Measurements from ENCODE around the gene SNX30. TPM values are rescaled to one million over a fixed set of nuclear protein-coding genes. Genes with fewer than 3 reads are reported as not detected.

SNX30 gene
- total RNA-seq, 1 experiment from 2014 or later = 6.9 TPM

- H3K36me3 ChIP-seq (ENCODE audit: control insufficient read depth, insufficient read depth, low read length) = no peaks in the 10 kb centered on the region
- H3K4me3 ChIP-seq (ENCODE audit: low read depth in 2 of 2, low read length in 2 of 2) = no peak overlapping the region
- H3K4me1 ChIP-seq (ENCODE audit: control insufficient read depth, insufficient read depth, low read length) = no peaks in the 10 kb centered on the region
- intact Hi-C loops (cut with micrococcal nuclease; ENCODE audit: unreplicated experiment) = no loop called here
- no peaks in the 10 kb centered on the region for H3K9me3 ChIP-seq (ENCODE audit: control insufficient read depth, insufficient read depth, low read depth, low read length)
- H3K27me3 ChIP-seq (ENCODE audit: control insufficient read depth, insufficient read depth, low read length) = no peaks in the 10 kb centered on the region
- ATAC-seq (no peak), DNase-seq (ENCODE audit: low read depth, low spot score) (no peak)
- ChIA-PET POLR2A (no interaction called here), CTCF (no interaction called here)
- in situ Hi-C loops (cut with HindIII; ENCODE audit: low pct_unique_long_range_greater_than_20kb, low sequenced_read_pairs) = no loop called here
- H3K27ac ChIP-seq (ENCODE audit: low read length) = no peak overlapping the region
- no TSS peak for BruUV-seq (replicated peaks)
- TF ChIP-seq, protein P1, sequence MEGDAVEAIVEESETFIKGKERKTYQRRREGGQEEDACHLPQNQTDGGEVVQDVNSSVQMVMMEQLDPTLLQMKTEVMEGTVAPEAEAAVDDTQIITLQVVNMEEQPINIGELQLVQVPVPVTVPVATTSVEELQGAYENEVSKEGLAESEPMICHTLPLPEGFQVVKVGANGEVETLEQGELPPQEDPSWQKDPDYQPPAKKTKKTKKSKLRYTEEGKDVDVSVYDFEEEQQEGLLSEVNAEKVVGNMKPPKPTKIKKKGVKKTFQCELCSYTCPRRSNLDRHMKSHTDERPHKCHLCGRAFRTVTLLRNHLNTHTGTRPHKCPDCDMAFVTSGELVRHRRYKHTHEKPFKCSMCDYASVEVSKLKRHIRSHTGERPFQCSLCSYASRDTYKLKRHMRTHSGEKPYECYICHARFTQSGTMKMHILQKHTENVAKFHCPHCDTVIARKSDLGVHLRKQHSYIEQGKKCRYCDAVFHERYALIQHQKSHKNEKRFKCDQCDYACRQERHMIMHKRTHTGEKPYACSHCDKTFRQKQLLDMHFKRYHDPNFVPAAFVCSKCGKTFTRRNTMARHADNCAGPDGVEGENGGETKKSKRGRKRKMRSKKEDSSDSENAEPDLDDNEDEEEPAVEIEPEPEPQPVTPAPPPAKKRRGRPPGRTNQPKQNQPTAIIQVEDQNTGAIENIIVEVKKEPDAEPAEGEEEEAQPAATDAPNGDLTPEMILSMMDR (IDR thresholded peaks at IDR 0.05) = no peak
- no peak for TF ChIP-seq POLR2AphosphoS5 (IDR thresholded peaks at IDR 0.05; ENCODE audit: low read depth, low read length)
- no peak for TF ChIP-seq TCF7L2 (IDR thresholded peaks at IDR 0.05; ENCODE audit: low read depth, low read length)
- no peak for TF ChIP-seq SIN3A (IDR thresholded peaks at IDR 0.05; ENCODE audit: borderline replicate concordance, insufficient read depth, low read depth, low read length)
- TF ChIP-seq, protein P2, sequence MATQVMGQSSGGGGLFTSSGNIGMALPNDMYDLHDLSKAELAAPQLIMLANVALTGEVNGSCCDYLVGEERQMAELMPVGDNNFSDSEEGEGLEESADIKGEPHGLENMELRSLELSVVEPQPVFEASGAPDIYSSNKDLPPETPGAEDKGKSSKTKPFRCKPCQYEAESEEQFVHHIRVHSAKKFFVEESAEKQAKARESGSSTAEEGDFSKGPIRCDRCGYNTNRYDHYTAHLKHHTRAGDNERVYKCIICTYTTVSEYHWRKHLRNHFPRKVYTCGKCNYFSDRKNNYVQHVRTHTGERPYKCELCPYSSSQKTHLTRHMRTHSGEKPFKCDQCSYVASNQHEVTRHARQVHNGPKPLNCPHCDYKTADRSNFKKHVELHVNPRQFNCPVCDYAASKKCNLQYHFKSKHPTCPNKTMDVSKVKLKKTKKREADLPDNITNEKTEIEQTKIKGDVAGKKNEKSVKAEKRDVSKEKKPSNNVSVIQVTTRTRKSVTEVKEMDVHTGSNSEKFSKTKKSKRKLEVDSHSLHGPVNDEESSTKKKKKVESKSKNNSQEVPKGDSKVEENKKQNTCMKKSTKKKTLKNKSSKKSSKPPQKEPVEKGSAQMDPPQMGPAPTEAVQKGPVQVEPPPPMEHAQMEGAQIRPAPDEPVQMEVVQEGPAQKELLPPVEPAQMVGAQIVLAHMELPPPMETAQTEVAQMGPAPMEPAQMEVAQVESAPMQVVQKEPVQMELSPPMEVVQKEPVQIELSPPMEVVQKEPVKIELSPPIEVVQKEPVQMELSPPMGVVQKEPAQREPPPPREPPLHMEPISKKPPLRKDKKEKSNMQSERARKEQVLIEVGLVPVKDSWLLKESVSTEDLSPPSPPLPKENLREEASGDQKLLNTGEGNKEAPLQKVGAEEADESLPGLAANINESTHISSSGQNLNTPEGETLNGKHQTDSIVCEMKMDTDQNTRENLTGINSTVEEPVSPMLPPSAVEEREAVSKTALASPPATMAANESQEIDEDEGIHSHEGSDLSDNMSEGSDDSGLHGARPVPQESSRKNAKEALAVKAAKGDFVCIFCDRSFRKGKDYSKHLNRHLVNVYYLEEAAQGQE (IDR thresholded peaks at IDR 0.05; ENCODE audit: insufficient read depth in 1 of 2, low read depth in 2 of 2, low read length in 1 of 2) = no peak
These were observed 70.3 kb downstream of the SNX30 start for GRCh38 chr9:112820881-112821280.

- DNase-seq (ENCODE audit: low read depth, low spot score) = no peak
- ChIA-PET POLR2A (no interaction called here), CTCF (no interaction called here)
- H3K9me3 ChIP-seq (ENCODE audit: control insufficient read depth, insufficient read depth, low read depth, low read length) = no peaks in the 10 kb centered on the region
- in situ Hi-C loops (cut with HindIII; ENCODE audit: low pct_unique_long_range_greater_than_20kb, low sequenced_read_pairs) (no loop called here), intact Hi-C loops (cut with micrococcal nuclease; ENCODE audit: unreplicated experiment) (no loop called here)
- no TSS peak for BruUV-seq (replicated peaks)
- TF ChIP-seq, protein P2 (IDR thresholded peaks at IDR 0.05; ENCODE audit: insufficient read depth in 1 of 2, low read depth in 2 of 2, low read length in 1 of 2) = no peak
- TF ChIP-seq POLR2AphosphoS5 (IDR thresholded peaks at IDR 0.05; ENCODE audit: low read depth, low read length) = no peak
- TF ChIP-seq TCF7L2 (IDR thresholded peaks at IDR 0.05; ENCODE audit: low read depth, low read length) = no peak
- no peak overlapping the region for H3K27ac ChIP-seq (ENCODE audit: low read length)
- no peaks in the 10 kb centered on the region for H3K27me3 ChIP-seq (ENCODE audit: control insufficient read depth, insufficient read depth, low read length)
- ATAC-seq = no peak
- no peak overlapping the region for H3K4me3 ChIP-seq (ENCODE audit: low read depth in 2 of 2, low read length in 2 of 2)
- H3K4me1 ChIP-seq (ENCODE audit: control insufficient read depth, insufficient read depth, low read length) = no peaks in the 10 kb centered on the region
- no peaks in the 10 kb centered on the region for H3K36me3 ChIP-seq (ENCODE audit: control insufficient read depth, insufficient read depth, low read length)
These were observed 72.1 kb downstream of the SNX30 start for GRCh38 chr9:112822618-112823017.

Data from Panc1 (cell line).